ENCODE measurements around the gene ATXN10. TPM values are rescaled to one million over a fixed set of nuclear protein-coding genes. Genes with fewer than 3 reads are reported as not detected.

ATXN10 gene
- total RNA-seq, 1 experiment from 2014 or later, result 210 TPM

- Histone ChIP-seq H3K9me2 (replicated peaks; ENCODE audit: insufficient read depth, low read length) (no peaks in the 10 kb centered on the region), H4K20me1 (ENCODE audit: insufficient read depth, low read depth, low read length) (no peaks in the 10 kb centered on the region), H3K4me2 (ENCODE audit: low read depth, low read length, poor library complexity, severe bottlenecking) (no peak overlapping the region), H3K9ac (ENCODE audit: low read length) (no peak overlapping the region), H3K4me1 (ENCODE audit: low read length) (0 out of 2 replicates have a peak, but pooled peaks cover 2% of the 10 kb centered on the region), H2AFZ (ENCODE audit: low read length) (no peak overlapping the region), H3K27ac (ENCODE audit: low read length) (no peak overlapping the region), H3K9me3 (ENCODE audit: low read length) (no peaks in the 10 kb centered on the region), H3K36me3 (ENCODE audit: insufficient read depth, low read length) (no peaks in the 10 kb centered on the region), H3K79me2 (ENCODE audit: low read length) (no peaks in the 10 kb centered on the region), H3K27me3 (ENCODE audit: low read length) (no peaks in the 10 kb centered on the region), H3K4me3 (ENCODE audit: low read length) (no peak overlapping the region)
- DNase-seq, result no peak
Measured at GRCh38 chr22:45864959-45865476, 193.4 kb downstream of the ATXN10 start.

- H3K9ac ChIP-seq (ENCODE audit: low read length), result no peak overlapping the region
- no peak overlapping the region for H3K27ac ChIP-seq (ENCODE audit: low read length)
- no peak overlapping the region for H3K4me3 ChIP-seq (ENCODE audit: low read length)
- DNase-seq, result no peak
- no peak overlapping the region for H3K4me2 ChIP-seq (ENCODE audit: low read depth, low read length, poor library complexity, severe bottlenecking)
- H4K20me1 ChIP-seq (ENCODE audit: insufficient read depth, low read depth, low read length), result no peaks in the 10 kb centered on the region
- H3K4me1 ChIP-seq (ENCODE audit: low read length), result 0 out of 2 replicates have a peak, but pooled peaks cover 2% of the 10 kb centered on the region
- H3K9me2 ChIP-seq (replicated peaks; ENCODE audit: insufficient read depth, low read length), result no peaks in the 10 kb centered on the region
- H2AFZ ChIP-seq (ENCODE audit: low read length), result no peak overlapping the region
- H3K36me3 ChIP-seq (ENCODE audit: insufficient read depth, low read length), result no peaks in the 10 kb centered on the region
- no peaks in the 10 kb centered on the region for H3K79me2 ChIP-seq (ENCODE audit: low read length)
- H3K9me3 ChIP-seq (ENCODE audit: low read length), result no peaks in the 10 kb centered on the region
- no peaks in the 10 kb centered on the region for H3K27me3 ChIP-seq (ENCODE audit: low read length)
Measured at GRCh38 chr22:45865561-45866125, 194.0 kb downstream of the ATXN10 start.

GRCh38 chr22:45866126-45866645 is 194.6 kb downstream of the ATXN10 start:
- H3K79me2 ChIP-seq (ENCODE audit: low read length), result no peaks in the 10 kb centered on the region
- no peak overlapping the region for H3K9ac ChIP-seq (ENCODE audit: low read length)
- no peaks in the 10 kb centered on the region for H3K9me2 ChIP-seq (replicated peaks; ENCODE audit: insufficient read depth, low read length)
- no peak overlapping the region for H2AFZ ChIP-seq (ENCODE audit: low read length)
- no peaks in the 10 kb centered on the region for H3K36me3 ChIP-seq (ENCODE audit: insufficient read depth, low read length)
- no peaks in the 10 kb centered on the region for H3K9me3 ChIP-seq (ENCODE audit: low read length)
- H3K4me1 ChIP-seq (ENCODE audit: low read length), result 0 out of 2 replicates have a peak, but pooled peaks cover 2% of the 10 kb centered on the region
- no peak overlapping the region for H3K4me2 ChIP-seq (ENCODE audit: low read depth, low read length, poor library complexity, severe bottlenecking)
- no peak overlapping the region for H3K4me3 ChIP-seq (ENCODE audit: low read length)
- DNase-seq, result no peak
- no peaks in the 10 kb centered on the region for H3K27me3 ChIP-seq (ENCODE audit: low read length)
- no peaks in the 10 kb centered on the region for H4K20me1 ChIP-seq (ENCODE audit: insufficient read depth, low read depth, low read length)
- H3K27ac ChIP-seq (ENCODE audit: low read length), result no peak overlapping the region

- H3K9ac ChIP-seq (ENCODE audit: low read length), result no peak overlapping the region
- no peaks in the 10 kb centered on the region for H3K79me2 ChIP-seq (ENCODE audit: low read length)
- no peak overlapping the region for H3K4me2 ChIP-seq (ENCODE audit: low read depth, low read length, poor library complexity, severe bottlenecking)
- no peaks in the 10 kb centered on the region for H3K27me3 ChIP-seq (ENCODE audit: low read length)
- no peaks in the 10 kb centered on the region for H3K36me3 ChIP-seq (ENCODE audit: insufficient read depth, low read length)
- H3K4me1 ChIP-seq (ENCODE audit: low read length), result 0 out of 2 replicates have a peak, but pooled peaks cover 2% of the 10 kb centered on the region
- no peaks in the 10 kb centered on the region for H4K20me1 ChIP-seq (ENCODE audit: insufficient read depth, low read depth, low read length)
- no peak overlapping the region for H3K4me3 ChIP-seq (ENCODE audit: low read length)
- no peak overlapping the region for H3K27ac ChIP-seq (ENCODE audit: low read length)
- H2AFZ ChIP-seq (ENCODE audit: low read length), result no peak overlapping the region
- H3K9me2 ChIP-seq (replicated peaks; ENCODE audit: insufficient read depth, low read length), result no peaks in the 10 kb centered on the region
- H3K9me3 ChIP-seq (ENCODE audit: low read length), result no peaks in the 10 kb centered on the region
- DNase-seq, result no peak
Measured at GRCh38 chr22:45866646-45867117, 195.0 kb downstream of the ATXN10 start.

- DNase-seq, result no peak
- no peak overlapping the region for H3K4me2 ChIP-seq (ENCODE audit: low read depth, low read length, poor library complexity, severe bottlenecking)
Measured at GRCh38 chr22:45867118-45867905, 195.7 kb downstream of the ATXN10 start.

GRCh38 chr22:45867906-45868555 is 196.4 kb downstream of the ATXN10 start:
- Histone ChIP-seq H4K20me1 (ENCODE audit: insufficient read depth, low read depth, low read length) (no peaks in the 10 kb centered on the region), H3K27me3 (ENCODE audit: low read length) (no peaks in the 10 kb centered on the region), H3K36me3 (ENCODE audit: insufficient read depth, low read length) (no peaks in the 10 kb centered on the region), H3K79me2 (ENCODE audit: low read length) (no peaks in the 10 kb centered on the region), H3K9me2 (replicated peaks; ENCODE audit: insufficient read depth, low read length) (no peaks in the 10 kb centered on the region), H3K4me1 (ENCODE audit: low read length) (0 out of 2 replicates have a peak, but pooled peaks cover 2% of the 10 kb centered on the region), H3K9ac (ENCODE audit: low read length) (no peak overlapping the region), H3K4me3 (ENCODE audit: low read length) (no peak overlapping the region), H3K9me3 (ENCODE audit: low read length) (no peaks in the 10 kb centered on the region), H2AFZ (ENCODE audit: low read length) (no peak overlapping the region), H3K4me2 (ENCODE audit: low read depth, low read length, poor library complexity, severe bottlenecking) (no peak overlapping the region), H3K27ac (ENCODE audit: low read length) (no peak overlapping the region)
- no peak for DNase-seq

More at GRCh38 chr22:45867118-45867905, 195.7 kb downstream of the ATXN10 start:
- no peak overlapping the region for H3K9ac ChIP-seq (ENCODE audit: low read length)
- H3K9me3 ChIP-seq (ENCODE audit: low read length), result no peaks in the 10 kb centered on the region
- H2AFZ ChIP-seq (ENCODE audit: low read length), result no peak overlapping the region
- H3K4me3 ChIP-seq (ENCODE audit: low read length), result no peak overlapping the region
- no peaks in the 10 kb centered on the region for H3K9me2 ChIP-seq (replicated peaks; ENCODE audit: insufficient read depth, low read length)
- H3K4me1 ChIP-seq (ENCODE audit: low read length), result 0 out of 2 replicates have a peak, but pooled peaks cover 2% of the 10 kb centered on the region
- no peaks in the 10 kb centered on the region for H4K20me1 ChIP-seq (ENCODE audit: insufficient read depth, low read depth, low read length)
- no peaks in the 10 kb centered on the region for H3K36me3 ChIP-seq (ENCODE audit: insufficient read depth, low read length)
- no peak overlapping the region for H3K27ac ChIP-seq (ENCODE audit: low read length)
- no peaks in the 10 kb centered on the region for H3K79me2 ChIP-seq (ENCODE audit: low read length)
- no peaks in the 10 kb centered on the region for H3K27me3 ChIP-seq (ENCODE audit: low read length)

- Histone ChIP-seq H2AFZ (ENCODE audit: low read length) (no peak overlapping the region), H3K4me3 (ENCODE audit: low read length) (no peak overlapping the region), H3K9ac (ENCODE audit: low read length) (no peak overlapping the region), H3K36me3 (ENCODE audit: insufficient read depth, low read length) (no peaks in the 10 kb centered on the region), H3K4me1 (ENCODE audit: low read length) (0 out of 2 replicates have a peak, but pooled peaks cover 2% of the 10 kb centered on the region), H3K9me3 (ENCODE audit: low read length) (no peaks in the 10 kb centered on the region), H4K20me1 (ENCODE audit: insufficient read depth, low read depth, low read length) (no peaks in the 10 kb centered on the region), H3K9me2 (replicated peaks; ENCODE audit: insufficient read depth, low read length) (no peaks in the 10 kb centered on the region), H3K79me2 (ENCODE audit: low read length) (no peaks in the 10 kb centered on the region), H3K27ac (ENCODE audit: low read length) (no peak overlapping the region), H3K27me3 (ENCODE audit: low read length) (no peaks in the 10 kb centered on the region), H3K4me2 (ENCODE audit: low read depth, low read length, poor library complexity, severe bottlenecking) (no peak overlapping the region)
- no peak for DNase-seq
Measured at GRCh38 chr22:45868571-45869339, 197.1 kb downstream of the ATXN10 start.
